GM21447 (cell line): ENCODE data around the gene SMAP2.
A peak's percentile ranks its signal among the peaks of the same experiment; 100 is the strongest.
"Not testable (repeated sequence)": the region's sequence is repeated elsewhere in the genome, so short reads cannot be mapped to it uniquely, and the experiment has no call there.

Source experiments
- ATAC-seq: cut with Tn5 transposase; IDR thresholded peaks from one replicate; pipeline ENCODE4 v1.9.1; 2021; ENCODE audit not compliant: unreplicated experiment

The SMAP2 gene

GRCh38 chr1:40371707-40372258, 1.7 kb upstream of the SMAP2 start:
- no peak for ATAC-seq

- no peak for ATAC-seq
Observed at GRCh38 chr1:40372658-40373322, 737 bp upstream of the SMAP2 start.

- ATAC-seq, result no peak
Observed at GRCh38 chr1:40377512-40377911, 4.0 kb downstream of the SMAP2 start.

- ATAC-seq, result no peak
Observed at GRCh38 chr1:40379785-40380452, 6.4 kb downstream of the SMAP2 start.

- ATAC-seq, result no peak
Observed at GRCh38 chr1:40380817-40381216, 7.3 kb downstream of the SMAP2 start.

- ATAC-seq, result peak; percentile 40
Observed at GRCh38 chr1:40381268-40382107, 8.0 kb downstream of the SMAP2 start.

- no peak for ATAC-seq
Observed at GRCh38 chr1:40382108-40382460, 8.6 kb downstream of the SMAP2 start.

- ATAC-seq, result no peak
Observed at GRCh38 chr1:40382601-40383000, 9.1 kb downstream of the SMAP2 start.

- ATAC-seq, result no peak
Observed at GRCh38 chr1:40383095-40383487, 9.6 kb downstream of the SMAP2 start.

- no peak for ATAC-seq
Observed at GRCh38 chr1:40383488-40384412, 10.2 kb downstream of the SMAP2 start.

GRCh38 chr1:40384413-40384762, 10.9 kb downstream of the SMAP2 start:
- ATAC-seq, result no peak

GRCh38 chr1:40384887-40385286, 11.4 kb downstream of the SMAP2 start:
- no peak for ATAC-seq

- peak; percentile 60 for ATAC-seq
Observed at GRCh38 chr1:40385437-40386358, 12.2 kb downstream of the SMAP2 start.

GRCh38 chr1:40386359-40386723, 12.8 kb downstream of the SMAP2 start:
- ATAC-seq, result no peak

- no peak for ATAC-seq
Observed at GRCh38 chr1:40386796-40387195, 13.3 kb downstream of the SMAP2 start.

- not testable (repeated sequence) for ATAC-seq
Observed at GRCh38 chr1:40387381-40388306, 14.1 kb downstream of the SMAP2 start.

- ATAC-seq, result not testable (repeated sequence)
Observed at GRCh38 chr1:40388456-40389321, 15.2 kb downstream of the SMAP2 start.
